Calu3 (cell line): ENCODE results near the gene TRRAP. TPM values are rescaled to one million over a fixed set of nuclear protein-coding genes. Genes with fewer than 3 reads are reported as not detected.
A peak's percentile ranks its signal among the peaks of the same experiment; 100 is the strongest.

ENCODE experiments used
- BruUV-seq: library from RNA; stranded (reverse); fragments of 400-500 nt; replicated peaks from 2 replicates; lab custom pipeline; 2021; lab: Mats Ljungman, UMichigan
- CTCF ChIA-PET: fragments of 300-600 bp; sonication (Branson Sonifier 250); formaldehyde crosslinking; loops from one replicate; lab custom pipeline; 2022; ENCODE audit warnings: antibody characterized with exemption; lab: Charles Lee
- DNase-seq: peaks from one replicate; pipeline ENCODE4 v3.0.0; 2022
- H3K27ac Mint-ChIP-seq: one replicate; pipeline ENCODE4 v1.8.0; 2022; ENCODE audit warnings: mixed read lengths; ENCODE audit not compliant: unreplicated experiment
- H3K27me3 Mint-ChIP-seq: one replicate; pipeline ENCODE4 v1.8.0; 2022; ENCODE audit warnings: mixed read lengths; ENCODE audit not compliant: unreplicated experiment
- H3K36me3 Mint-ChIP-seq: one replicate; pipeline ENCODE4 v1.8.0; 2022; ENCODE audit warnings: mild to moderate bottlenecking, moderate library complexity, mixed read lengths; ENCODE audit not compliant: insufficient read depth, unreplicated experiment
- H3K4me1 Mint-ChIP-seq: one replicate; pipeline ENCODE4 v1.8.0; 2022; ENCODE audit warnings: mild to moderate bottlenecking, low read depth, mixed read lengths; ENCODE audit not compliant: unreplicated experiment
- H3K4me3 Mint-ChIP-seq: one replicate; pipeline ENCODE4 v1.8.0; 2022; ENCODE audit warnings: mild to moderate bottlenecking, low read depth, moderate library complexity, mixed read lengths; ENCODE audit not compliant: unreplicated experiment
- H3K9me3 Mint-ChIP-seq: one replicate; pipeline ENCODE4 v1.8.0; 2022; ENCODE audit warnings: low read depth, mixed read lengths; ENCODE audit not compliant: unreplicated experiment
- intact Hi-C: fragments of 100-400 bp; cut with micrococcal nuclease; formaldehyde crosslinking; loops from one replicate; pipeline ENCODE4 v1.10.0; 2022; ENCODE audit not compliant: unreplicated experiment
- total RNA-seq: library from RNA; stranded (reverse); gene quantifications from 2 replicates; pipeline ENCODE4 v1.2.3, GENCODE V29; 2022
- TF ChIP-seq, protein P1 (sequence below): fragments of 200-600 bp; IDR thresholded peaks from one replicate; pipeline ENCODE4 v1.8.0; 2022; ENCODE audit warnings: antibody characterized with exemption; ENCODE audit not compliant: unreplicated experiment

TRRAP gene
- total RNA-seq, 1 experiment from 2014 or later, result 30.9 TPM

DNA sequence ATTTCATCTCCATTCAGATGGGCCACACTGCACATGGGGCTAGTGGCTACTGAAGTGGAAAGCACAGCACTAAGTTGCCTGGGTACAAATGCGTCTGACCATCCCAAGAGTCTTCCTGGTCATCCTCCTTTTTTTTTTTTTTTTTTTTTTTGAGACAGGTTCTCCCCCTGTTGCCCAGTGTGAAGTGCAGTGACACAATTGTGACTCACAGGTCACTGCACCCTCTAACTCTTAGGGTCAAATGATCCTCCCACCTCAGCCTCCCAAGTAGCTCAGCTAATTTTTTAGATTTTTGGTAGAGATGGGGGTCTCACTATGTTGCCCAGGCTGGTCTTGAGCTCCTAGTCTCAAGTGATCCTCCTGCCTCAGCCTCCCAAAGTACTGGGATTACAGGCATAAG lies 3.4 kb upstream of the TRRAP start:
- CTCF ChIA-PET, result no interaction called here
- DNase-seq, result no peak
- intact Hi-C loops, result no loop called here
- H3K27me3 Mint-ChIP-seq, result peaks cover 10% of the 10 kb centered on the region
- no TSS peak for BruUV-seq
- no peak overlapping the region for H3K27ac Mint-ChIP-seq
- no peaks in the 10 kb centered on the region for H3K9me3 Mint-ChIP-seq
- H3K4me3 Mint-ChIP-seq, result no peak overlapping the region
- peaks cover 16% of the 10 kb centered on the region for H3K36me3 Mint-ChIP-seq
- TF ChIP-seq, protein P1, sequence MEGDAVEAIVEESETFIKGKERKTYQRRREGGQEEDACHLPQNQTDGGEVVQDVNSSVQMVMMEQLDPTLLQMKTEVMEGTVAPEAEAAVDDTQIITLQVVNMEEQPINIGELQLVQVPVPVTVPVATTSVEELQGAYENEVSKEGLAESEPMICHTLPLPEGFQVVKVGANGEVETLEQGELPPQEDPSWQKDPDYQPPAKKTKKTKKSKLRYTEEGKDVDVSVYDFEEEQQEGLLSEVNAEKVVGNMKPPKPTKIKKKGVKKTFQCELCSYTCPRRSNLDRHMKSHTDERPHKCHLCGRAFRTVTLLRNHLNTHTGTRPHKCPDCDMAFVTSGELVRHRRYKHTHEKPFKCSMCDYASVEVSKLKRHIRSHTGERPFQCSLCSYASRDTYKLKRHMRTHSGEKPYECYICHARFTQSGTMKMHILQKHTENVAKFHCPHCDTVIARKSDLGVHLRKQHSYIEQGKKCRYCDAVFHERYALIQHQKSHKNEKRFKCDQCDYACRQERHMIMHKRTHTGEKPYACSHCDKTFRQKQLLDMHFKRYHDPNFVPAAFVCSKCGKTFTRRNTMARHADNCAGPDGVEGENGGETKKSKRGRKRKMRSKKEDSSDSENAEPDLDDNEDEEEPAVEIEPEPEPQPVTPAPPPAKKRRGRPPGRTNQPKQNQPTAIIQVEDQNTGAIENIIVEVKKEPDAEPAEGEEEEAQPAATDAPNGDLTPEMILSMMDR, result no peak
- H3K4me1 Mint-ChIP-seq, result no peaks in the 10 kb centered on the region

DNA sequence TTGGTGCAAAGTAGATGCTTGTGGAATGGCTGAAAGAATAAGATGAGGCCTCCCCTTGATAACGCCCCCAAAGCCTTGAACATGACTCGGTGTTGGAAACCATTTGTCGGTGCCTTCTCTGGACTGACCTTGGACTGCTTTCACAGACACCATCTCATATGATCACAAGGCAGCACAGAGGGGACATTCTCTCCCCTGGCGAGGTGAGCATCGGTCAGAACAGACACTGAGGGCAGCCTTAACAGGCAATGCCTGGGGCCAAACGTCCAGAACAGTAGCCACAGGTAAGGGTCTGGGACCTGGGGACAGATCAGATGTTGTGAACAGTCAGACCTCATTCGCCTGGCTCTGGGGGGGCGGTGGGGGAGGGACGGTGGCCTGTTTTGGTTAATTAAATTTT lies 2.8 kb upstream of the TRRAP start:
- H3K9me3 Mint-ChIP-seq, result no peaks in the 10 kb centered on the region
- DNase-seq, result no peak
- peaks cover 16% of the 10 kb centered on the region for H3K36me3 Mint-ChIP-seq
- no TSS peak for BruUV-seq
- H3K27ac Mint-ChIP-seq, result no peak overlapping the region
- TF ChIP-seq, protein P1, result no peak
- intact Hi-C loops, result no loop called here
- no peaks in the 10 kb centered on the region for H3K4me1 Mint-ChIP-seq
- H3K4me3 Mint-ChIP-seq, result no peak overlapping the region
- peaks cover 5% of the 10 kb centered on the region for H3K27me3 Mint-ChIP-seq
- CTCF ChIA-PET, result no interaction called here

DNA sequence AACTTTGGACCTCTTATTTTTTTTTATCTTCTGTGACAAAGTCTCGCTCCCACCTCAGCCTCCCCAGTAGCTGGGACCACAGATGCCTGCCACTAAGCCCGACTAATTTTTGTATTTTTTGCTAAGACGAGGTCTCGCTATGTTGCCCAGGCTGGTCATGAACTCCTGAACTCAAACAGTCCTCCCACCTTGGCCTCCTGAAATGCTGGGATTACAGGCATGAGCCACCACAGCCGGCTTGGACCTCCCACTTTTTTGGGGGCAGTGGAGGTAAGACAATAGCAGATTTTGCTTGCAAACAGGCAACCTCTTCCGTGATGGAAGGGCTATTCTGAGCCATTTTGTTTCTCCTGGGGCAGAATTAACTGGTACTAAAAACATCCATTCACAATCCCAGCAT lies 1.2 kb upstream of the TRRAP start:
- Mint-ChIP-seq H3K36me3 (peaks cover 16% of the 10 kb centered on the region), H3K4me3 (no peak overlapping the region), H3K27me3 (no peaks in the 10 kb centered on the region), H3K9me3 (no peaks in the 10 kb centered on the region), H3K4me1 (no peaks in the 10 kb centered on the region), H3K27ac (no peak overlapping the region)
- CTCF ChIA-PET, result no interaction called here
- TF ChIP-seq, protein P1, result no peak
- DNase-seq, result no peak
- intact Hi-C loops, result no loop called here
- BruUV-seq, result no TSS peak

DNA sequence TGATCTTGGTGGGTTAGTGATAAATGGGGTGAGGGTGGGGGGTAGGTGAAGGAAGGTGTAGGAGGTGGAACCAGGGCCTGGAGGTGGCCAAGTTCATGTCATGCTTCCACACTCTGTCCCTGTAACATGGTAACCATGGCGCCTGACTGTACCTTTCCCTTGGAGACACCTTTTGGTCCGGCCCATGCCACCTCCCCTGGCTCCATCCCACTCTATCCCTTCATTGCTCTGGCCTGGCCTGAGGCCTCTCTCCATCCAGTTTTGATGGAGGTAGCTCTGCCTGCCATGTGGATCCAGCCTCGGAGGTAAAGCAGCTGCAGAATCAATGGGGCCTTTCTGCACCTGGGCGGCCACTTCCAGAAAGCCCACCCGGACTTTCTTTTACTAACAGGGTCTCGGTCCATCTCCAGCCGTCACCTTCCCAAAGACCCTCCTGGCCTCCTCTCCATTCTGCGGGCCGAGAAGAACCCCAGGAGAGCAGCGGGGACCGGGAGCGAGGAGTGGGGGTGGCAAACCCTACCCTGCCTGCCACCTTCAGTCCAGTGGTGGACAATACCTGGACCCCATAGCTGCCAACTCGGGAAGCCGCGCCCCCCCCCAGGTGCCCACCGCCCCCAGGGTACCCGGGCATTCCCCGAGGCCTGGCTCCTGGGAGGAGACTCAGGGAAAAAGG lies 504 bp upstream of the TRRAP start:
- BruUV-seq, result no TSS peak
- TF ChIP-seq, protein P1, result no peak
- Mint-ChIP-seq H3K4me3 (peak overlapping the region; percentile 80), H3K27me3 (no peaks in the 10 kb centered on the region), H3K27ac (no peak overlapping the region), H3K9me3 (no peaks in the 10 kb centered on the region), H3K36me3 (peaks cover 16% of the 10 kb centered on the region), H3K4me1 (no peaks in the 10 kb centered on the region)
- DNase-seq, result no peak
- intact Hi-C loops, result no loop called here
- CTCF ChIA-PET, result no interaction called here
